Measurements from ENCODE around the gene SLC35F1.
A peak's percentile ranks its signal among the peaks of the same experiment; 100 is the strongest.
"Not testable (repeated sequence)": the region's sequence is repeated elsewhere in the genome, so short reads cannot be mapped to it uniquely, and the experiment has no call there.

Gene SLC35F1

GRCh38 chr6:117906958-117907600 lies at the start of gene SLC35F1:
SLC35F1 (plus strand) TSS chr6:117907264.
- peak; percentile 92 for DNase-seq

GRCh38 chr6:117858601-117859000 lies 48.5 kb upstream of the SLC35F1 start:
- DNase-seq = not testable (repeated sequence)

- no peak for DNase-seq
These were observed 45.5 kb upstream of the SLC35F1 start for GRCh38 chr6:117861545-117861944.

GRCh38 chr6:117866561-117866960 lies 40.5 kb upstream of the SLC35F1 start:
- no peak for DNase-seq

GRCh38 chr6:117870486-117871242 lies 36.4 kb upstream of the SLC35F1 start:
- peak; percentile 57 for DNase-seq

GRCh38 chr6:117880824-117881223 lies 26.2 kb upstream of the SLC35F1 start:
- DNase-seq = no peak

- no peak for DNase-seq
These were observed 16.9 kb upstream of the SLC35F1 start for GRCh38 chr6:117890172-117890571.

- DNase-seq = no peak
These were observed 532 bp upstream of the SLC35F1 start for GRCh38 chr6:117906507-117906957.

- DNase-seq = no peak
These were observed 659 bp downstream of the SLC35F1 start for GRCh38 chr6:117907601-117908245.

- peak; percentile 82 for DNase-seq
These were observed 1.4 kb downstream of the SLC35F1 start for GRCh38 chr6:117908246-117909068.

GRCh38 chr6:117909638-117910037 lies 2.6 kb downstream of the SLC35F1 start:
- DNase-seq = no peak

GRCh38 chr6:117910549-117910948 lies 3.5 kb downstream of the SLC35F1 start:
- no peak for DNase-seq

GRCh38 chr6:117911150-117911549 lies 4.1 kb downstream of the SLC35F1 start:
- DNase-seq = no peak

GRCh38 chr6:117911660-117912059 lies 4.6 kb downstream of the SLC35F1 start:
- DNase-seq = no peak

GRCh38 chr6:117915846-117916245 lies 8.8 kb downstream of the SLC35F1 start:
- no peak for DNase-seq

GRCh38 chr6:117916483-117916882 lies 9.4 kb downstream of the SLC35F1 start:
- DNase-seq = no peak

GRCh38 chr6:117917176-117917575 lies 10.1 kb downstream of the SLC35F1 start:
- DNase-seq = no peak

GRCh38 chr6:117918454-117918853 lies 11.4 kb downstream of the SLC35F1 start:
- DNase-seq = no peak

- DNase-seq = peak; percentile 68
These were observed 12.2 kb downstream of the SLC35F1 start for GRCh38 chr6:117919275-117919674.

GRCh38 chr6:117919775-117920729 lies 13.0 kb downstream of the SLC35F1 start:
- peak; percentile 83 for DNase-seq

GRCh38 chr6:117924690-117925089 lies 17.6 kb downstream of the SLC35F1 start:
- DNase-seq = no peak

GRCh38 chr6:117927866-117928265 lies 20.8 kb downstream of the SLC35F1 start:
- no peak for DNase-seq

Measured in eye (tissue), 1 donor.